HG03025 (cell line): ENCODE measurements around the gene DLG5.

Experiments used
- ATAC-seq: cut with Tn5 transposase; IDR thresholded peaks from one replicate; pipeline ENCODE4 v1.9.1; 2021; ENCODE audit warnings: mild to moderate bottlenecking, moderate library complexity; ENCODE audit not compliant: unreplicated experiment, low FRiP score

Gene DLG5

GRCh38 chr10:77829356-77829755 is 97.2 kb downstream of the DLG5 start:
- ATAC-seq = no peak

- no peak for ATAC-seq
These were observed 98.2 kb downstream of the DLG5 start for GRCh38 chr10:77828377-77828776.

- no peak for ATAC-seq
These were observed 99.2 kb downstream of the DLG5 start for GRCh38 chr10:77827366-77827765.

GRCh38 chr10:77825965-77826364 is 100.6 kb downstream of the DLG5 start:
- no peak for ATAC-seq

- no peak for ATAC-seq
These were observed 101.6 kb downstream of the DLG5 start for GRCh38 chr10:77824908-77825307.

- no peak for ATAC-seq
These were observed 102.6 kb downstream of the DLG5 start for GRCh38 chr10:77823811-77824542.

GRCh38 chr10:77821551-77821950 is 105.0 kb downstream of the DLG5 start:
- ATAC-seq = no peak

- no peak for ATAC-seq
These were observed 105.5 kb downstream of the DLG5 start for GRCh38 chr10:77821036-77821435.

- no peak for ATAC-seq
These were observed 106.2 kb downstream of the DLG5 start for GRCh38 chr10:77820349-77820748.

- ATAC-seq = no peak
These were observed 107.1 kb downstream of the DLG5 start for GRCh38 chr10:77819210-77820112.

- ATAC-seq = no peak
These were observed 108.2 kb downstream of the DLG5 start for GRCh38 chr10:77818378-77818777.

GRCh38 chr10:77817541-77817940 is 109.0 kb downstream of the DLG5 start:
- no peak for ATAC-seq

- ATAC-seq = no peak
These were observed 110.2 kb downstream of the DLG5 start for GRCh38 chr10:77816311-77816710.

- ATAC-seq = no peak
These were observed 113.8 kb downstream of the DLG5 start for GRCh38 chr10:77812741-77813140.

- no peak for ATAC-seq
These were observed 114.6 kb downstream of the DLG5 start for GRCh38 chr10:77811831-77812430.

- ATAC-seq = no peak
These were observed 115.9 kb downstream of the DLG5 start for GRCh38 chr10:77810446-77811335.

- no peak for ATAC-seq
These were observed 117.2 kb downstream of the DLG5 start for GRCh38 chr10:77809336-77809735.

- no peak for ATAC-seq
These were observed 118.8 kb downstream of the DLG5 start for GRCh38 chr10:77807706-77808105.

- no peak for ATAC-seq
These were observed 119.9 kb downstream of the DLG5 start for GRCh38 chr10:77806511-77807157.

GRCh38 chr10:77805676-77806075 is 120.9 kb downstream of the DLG5 start:
- ATAC-seq = no peak
